ENCODE data around the gene ARID5B.

GRCh38 chr10:61951144-61951483, 49.6 kb downstream of the ARID5B start:
- TF ChIP-seq, protein P1, sequence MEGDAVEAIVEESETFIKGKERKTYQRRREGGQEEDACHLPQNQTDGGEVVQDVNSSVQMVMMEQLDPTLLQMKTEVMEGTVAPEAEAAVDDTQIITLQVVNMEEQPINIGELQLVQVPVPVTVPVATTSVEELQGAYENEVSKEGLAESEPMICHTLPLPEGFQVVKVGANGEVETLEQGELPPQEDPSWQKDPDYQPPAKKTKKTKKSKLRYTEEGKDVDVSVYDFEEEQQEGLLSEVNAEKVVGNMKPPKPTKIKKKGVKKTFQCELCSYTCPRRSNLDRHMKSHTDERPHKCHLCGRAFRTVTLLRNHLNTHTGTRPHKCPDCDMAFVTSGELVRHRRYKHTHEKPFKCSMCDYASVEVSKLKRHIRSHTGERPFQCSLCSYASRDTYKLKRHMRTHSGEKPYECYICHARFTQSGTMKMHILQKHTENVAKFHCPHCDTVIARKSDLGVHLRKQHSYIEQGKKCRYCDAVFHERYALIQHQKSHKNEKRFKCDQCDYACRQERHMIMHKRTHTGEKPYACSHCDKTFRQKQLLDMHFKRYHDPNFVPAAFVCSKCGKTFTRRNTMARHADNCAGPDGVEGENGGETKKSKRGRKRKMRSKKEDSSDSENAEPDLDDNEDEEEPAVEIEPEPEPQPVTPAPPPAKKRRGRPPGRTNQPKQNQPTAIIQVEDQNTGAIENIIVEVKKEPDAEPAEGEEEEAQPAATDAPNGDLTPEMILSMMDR (IDR thresholded peaks at IDR 0.05; ENCODE audit: borderline replicate concordance, extremely low read depth, low read length, poor library complexity, severe bottlenecking) = no peak
- no peak for TF ChIP-seq EZH2 (IDR thresholded peaks at IDR 0.05; ENCODE audit: borderline replicate concordance, low read depth, low read length, severe bottlenecking)
